ENCODE results near the gene CMA1. TPM values are rescaled to one million over a fixed set of nuclear protein-coding genes. Genes with fewer than 3 reads are reported as not detected.
"Not testable (repeated sequence)": the region's sequence is repeated elsewhere in the genome, so short reads cannot be mapped to it uniquely, and the experiment has no call there.

CMA1 gene
- polyA plus RNA-seq, 2 donors = 0.35 TPM; not detected in 1

DNA sequence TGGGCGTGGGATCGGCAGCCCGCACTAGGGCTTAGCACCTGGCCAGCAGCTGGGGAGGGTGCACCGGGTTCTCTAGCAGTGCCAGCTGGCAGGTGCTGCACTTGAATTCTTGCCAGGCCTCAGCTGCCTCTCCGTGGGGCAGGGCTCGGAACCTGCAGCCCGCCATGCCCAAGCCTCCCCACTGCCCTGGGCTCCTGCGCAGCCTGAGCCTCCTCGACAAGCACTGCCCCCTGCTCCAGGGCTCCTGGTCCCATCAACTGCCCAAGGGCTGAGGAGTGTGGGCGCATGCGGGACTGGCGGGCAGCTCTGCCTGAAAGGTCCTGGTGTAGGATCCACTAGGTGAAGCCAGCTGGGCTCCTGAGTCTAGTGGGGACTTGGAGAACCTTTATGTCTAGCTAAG, 34.9 kb downstream of the CMA1 start:
- Histone ChIP-seq H3K4me1 (ENCODE audit: control insufficient read depth in 2 of 2, insufficient read depth in 2 of 2, low read length in 1 of 2) (no peaks in the 10 kb centered on the region), H3K4me3 (ENCODE audit: low read depth in 1 of 2, low read length in 2 of 2) (no peak overlapping the region), H3K27ac (ENCODE audit: low read depth in 2 of 2, low read length in 1 of 2) (no peak overlapping the region), H3K27me3 (ENCODE audit: control insufficient read depth in 1 of 2, insufficient read depth in 2 of 2, low read length in 2 of 2) (no peaks in the 10 kb centered on the region), H3K9me3 (ENCODE audit: control insufficient read depth in 2 of 2, insufficient read depth in 1 of 2, low read depth in 1 of 2, low read length in 1 of 2) (peaks cover 0 to 3% of the 10 kb centered on the region in 2 donors), H3K36me3 (ENCODE audit: control insufficient read depth in 2 of 2, insufficient read depth in 2 of 2, low read length in 1 of 2) (no peaks in the 10 kb centered on the region)
- 69 to 88% methylated on average over 12 of the region's 12 CpGs for WGBS, 2 donors

DNA sequence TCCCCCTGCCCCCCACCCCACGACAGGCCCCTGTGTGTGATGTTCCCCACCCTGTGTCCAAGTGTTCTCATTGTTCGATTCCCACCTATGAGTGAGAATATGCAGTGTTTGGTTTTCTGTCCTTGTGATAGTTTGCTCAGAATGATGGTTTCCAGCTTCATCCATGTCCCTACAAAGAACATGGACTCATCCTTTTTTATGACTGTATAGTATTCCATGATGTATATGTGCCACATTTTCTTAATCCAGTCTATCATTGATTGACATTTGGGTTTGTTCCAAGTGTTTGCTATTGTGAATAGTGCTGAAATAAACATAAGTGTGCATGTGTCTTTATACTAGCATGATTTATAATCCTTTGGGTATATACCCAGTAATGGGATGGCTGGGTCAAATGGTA, 37.6 kb downstream of the CMA1 start:
- not testable (repeated sequence) for H3K27ac ChIP-seq (ENCODE audit: low read depth in 2 of 2, low read length in 1 of 2); H3K4me3 ChIP-seq (ENCODE audit: low read depth in 1 of 2, low read length in 2 of 2); H3K27me3 ChIP-seq (ENCODE audit: control insufficient read depth in 1 of 2, insufficient read depth in 2 of 2, low read length in 2 of 2); H3K9me3 ChIP-seq (ENCODE audit: control insufficient read depth in 2 of 2, insufficient read depth in 1 of 2, low read depth in 1 of 2, low read length in 1 of 2); H3K36me3 ChIP-seq (ENCODE audit: control insufficient read depth in 2 of 2, insufficient read depth in 2 of 2, low read length in 1 of 2); H3K4me1 ChIP-seq (ENCODE audit: control insufficient read depth in 2 of 2, insufficient read depth in 2 of 2, low read length in 1 of 2)
- 90 to 95% methylated on average over 2 of the region's 2 CpGs for WGBS, 2 donors

DNA sequence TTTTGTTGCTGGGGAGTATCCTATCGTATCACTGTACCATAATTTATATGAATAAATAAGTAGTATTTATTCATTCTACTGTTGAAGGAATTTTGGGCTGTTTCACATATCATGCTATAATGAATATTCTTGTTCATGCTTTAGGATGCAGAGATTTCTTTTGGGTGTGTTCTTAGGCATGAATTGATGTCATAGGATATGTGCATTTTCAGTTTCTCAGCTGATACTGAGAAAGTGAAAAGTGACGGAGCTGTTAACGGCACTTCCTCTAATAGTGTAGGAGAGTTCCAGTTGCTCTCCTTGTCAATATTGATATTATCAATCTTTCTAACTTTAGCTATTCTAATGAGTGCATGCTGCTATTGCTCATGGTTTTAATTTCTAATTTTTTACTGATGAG, 42.3 kb downstream of the CMA1 start:
- Histone ChIP-seq H3K36me3 (ENCODE audit: control insufficient read depth in 2 of 2, insufficient read depth in 2 of 2, low read length in 1 of 2) (no peaks in the 10 kb centered on the region), H3K9me3 (ENCODE audit: control insufficient read depth in 2 of 2, insufficient read depth in 1 of 2, low read depth in 1 of 2, low read length in 1 of 2) (peaks cover 0 to 2% of the 10 kb centered on the region in 2 donors), H3K4me3 (ENCODE audit: low read depth in 1 of 2, low read length in 2 of 2) (no peak overlapping the region), H3K4me1 (ENCODE audit: control insufficient read depth in 2 of 2, insufficient read depth in 2 of 2, low read length in 1 of 2) (no peaks in the 10 kb centered on the region), H3K27ac (ENCODE audit: low read depth in 2 of 2, low read length in 1 of 2) (no peak overlapping the region), H3K27me3 (ENCODE audit: control insufficient read depth in 1 of 2, insufficient read depth in 2 of 2, low read length in 2 of 2) (no peaks in the 10 kb centered on the region)
- WGBS, 2 donors = 87 to 92% methylated on average over 3 of the region's 3 CpGs

DNA sequence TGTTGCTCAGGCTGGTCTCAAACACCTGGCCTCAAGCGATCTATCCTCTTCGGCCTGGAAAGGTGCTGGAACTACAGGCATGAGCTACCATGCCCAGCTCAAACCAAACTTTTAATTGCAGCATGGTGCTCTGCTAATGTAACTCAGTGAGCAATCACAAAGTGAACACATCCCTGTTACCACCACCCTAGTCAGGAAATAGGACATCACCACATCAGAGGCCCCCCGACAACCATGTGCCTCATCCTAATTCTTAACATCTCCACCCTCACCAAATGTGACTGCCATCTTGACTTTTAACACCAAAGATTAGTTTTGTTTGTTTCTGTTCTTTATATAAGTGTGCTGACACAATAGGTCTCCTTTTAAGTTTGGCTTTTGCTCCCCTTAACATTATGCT, 42.7 kb downstream of the CMA1 start:
- no peak overlapping the region for H3K4me3 ChIP-seq (ENCODE audit: low read depth in 1 of 2, low read length in 2 of 2)
- no peak overlapping the region for H3K27ac ChIP-seq (ENCODE audit: low read depth in 2 of 2, low read length in 1 of 2)
- WGBS, 2 donors = 92 to 95% methylated on average over 3 of the region's 3 CpGs
- H3K27me3 ChIP-seq (ENCODE audit: control insufficient read depth in 1 of 2, insufficient read depth in 2 of 2, low read length in 2 of 2) = no peaks in the 10 kb centered on the region
- H3K36me3 ChIP-seq (ENCODE audit: control insufficient read depth in 2 of 2, insufficient read depth in 2 of 2, low read length in 1 of 2) = no peaks in the 10 kb centered on the region
- H3K9me3 ChIP-seq (ENCODE audit: control insufficient read depth in 2 of 2, insufficient read depth in 1 of 2, low read depth in 1 of 2, low read length in 1 of 2) = peaks cover 0 to 2% of the 10 kb centered on the region in 2 donors
- H3K4me1 ChIP-seq (ENCODE audit: control insufficient read depth in 2 of 2, insufficient read depth in 2 of 2, low read length in 1 of 2) = no peaks in the 10 kb centered on the region

DNA sequence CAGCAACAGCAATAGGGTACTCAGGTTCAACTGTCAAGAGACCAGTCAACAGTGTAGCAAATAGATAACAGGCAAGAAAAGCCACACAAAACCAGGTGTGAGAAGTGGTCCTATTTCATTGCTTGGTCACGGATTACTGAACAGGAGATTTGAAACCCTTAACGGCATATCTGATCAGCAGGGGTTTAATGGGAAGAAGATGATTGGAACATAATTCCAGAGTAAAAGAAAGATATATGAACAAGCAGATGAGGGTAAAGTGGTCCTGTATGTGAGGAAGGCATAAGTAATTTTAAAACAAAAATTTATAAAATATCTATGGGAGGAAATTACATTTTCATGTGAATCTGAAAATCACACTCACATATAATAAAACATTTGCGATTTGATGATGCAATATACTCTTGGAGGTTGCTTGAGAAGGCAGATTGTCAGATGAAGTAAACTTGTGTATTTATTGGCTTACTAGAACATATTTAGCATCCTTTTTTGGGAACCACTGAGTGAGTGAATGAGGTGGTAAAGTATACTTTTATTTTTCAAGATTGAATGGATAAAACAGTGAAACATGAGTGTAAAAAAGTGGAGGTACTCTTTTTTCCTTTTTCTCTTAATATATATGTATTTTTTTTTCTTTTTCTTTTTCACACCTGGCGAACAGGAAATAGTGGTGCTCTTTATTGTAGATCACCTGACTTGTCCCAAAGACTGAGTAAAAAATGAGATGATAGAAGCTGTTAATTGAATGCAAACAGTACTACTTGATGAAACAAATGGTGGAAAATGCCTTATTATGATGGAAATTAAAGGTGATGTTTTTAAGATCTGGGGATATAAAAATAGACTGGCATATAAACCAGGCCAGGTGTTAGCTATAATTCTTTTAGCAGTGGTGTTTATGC, 43.9 kb downstream of the CMA1 start:
- H3K27ac ChIP-seq (ENCODE audit: low read depth in 2 of 2, low read length in 1 of 2) = no peak overlapping the region
- peaks cover 0 to 3% of the 10 kb centered on the region in 2 donors for H3K36me3 ChIP-seq (ENCODE audit: control insufficient read depth in 2 of 2, insufficient read depth in 2 of 2, low read length in 1 of 2)
- H3K9me3 ChIP-seq (ENCODE audit: control insufficient read depth in 2 of 2, insufficient read depth in 1 of 2, low read depth in 1 of 2, low read length in 1 of 2) = peaks cover 0 to 2% of the 10 kb centered on the region in 2 donors
- no peaks in the 10 kb centered on the region for H3K27me3 ChIP-seq (ENCODE audit: control insufficient read depth in 1 of 2, insufficient read depth in 2 of 2, low read length in 2 of 2)
- no peak overlapping the region for H3K4me3 ChIP-seq (ENCODE audit: low read depth in 1 of 2, low read length in 2 of 2)
- WGBS, 2 donors = 70 to 83% methylated on average over 4 of the region's 4 CpGs
- H3K4me1 ChIP-seq (ENCODE audit: control insufficient read depth in 2 of 2, insufficient read depth in 2 of 2, low read length in 1 of 2) = no peaks in the 10 kb centered on the region

DNA sequence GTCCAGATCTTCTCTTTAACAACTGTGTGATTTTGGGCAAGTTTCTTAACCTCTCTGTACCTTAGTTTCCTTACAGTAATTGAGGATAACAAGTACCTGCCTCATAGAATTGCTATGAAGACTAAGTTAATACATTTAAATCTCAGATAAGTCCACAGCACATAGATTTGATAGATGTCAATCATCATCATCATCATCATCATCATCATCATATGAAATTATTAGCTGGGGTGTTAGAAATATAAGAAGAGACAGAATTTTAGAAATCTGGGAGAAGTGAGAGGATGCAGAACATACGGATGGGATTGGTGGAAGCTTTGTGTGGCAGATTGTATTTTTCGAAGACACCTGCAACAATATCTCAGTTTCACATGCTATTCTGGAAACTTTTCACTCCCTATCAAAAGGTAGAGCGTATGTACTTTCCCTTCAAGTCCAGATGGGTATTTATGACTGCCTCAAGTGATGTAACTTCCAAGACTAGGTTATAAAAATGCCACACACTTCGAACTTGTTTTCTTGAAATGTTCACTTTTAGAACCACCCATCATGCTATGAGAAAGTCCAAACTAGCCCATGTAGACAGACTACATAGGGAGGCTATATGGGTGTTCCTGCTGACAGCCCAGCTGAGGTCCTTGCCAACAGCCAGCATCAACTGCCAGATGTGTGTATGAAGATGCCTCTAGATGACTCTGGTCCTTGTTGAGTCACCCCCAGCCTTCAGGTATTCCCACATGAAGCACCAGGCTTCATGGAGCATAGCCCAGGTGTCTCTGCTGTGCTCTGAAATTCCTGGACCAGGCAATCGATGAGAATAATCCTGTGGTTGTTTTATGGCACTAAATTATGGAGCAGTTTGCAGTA, 44.8 kb downstream of the CMA1 start:
- Histone ChIP-seq H3K27ac (ENCODE audit: low read depth in 2 of 2, low read length in 1 of 2) (no peak overlapping the region), H3K4me1 (ENCODE audit: control insufficient read depth in 2 of 2, insufficient read depth in 2 of 2, low read length in 1 of 2) (no peaks in the 10 kb centered on the region), H3K36me3 (ENCODE audit: control insufficient read depth in 2 of 2, insufficient read depth in 2 of 2, low read length in 1 of 2) (peaks cover 0 to 3% of the 10 kb centered on the region in 2 donors), H3K4me3 (ENCODE audit: low read depth in 1 of 2, low read length in 2 of 2) (no peak overlapping the region), H3K27me3 (ENCODE audit: control insufficient read depth in 1 of 2, insufficient read depth in 2 of 2, low read length in 2 of 2) (no peaks in the 10 kb centered on the region), H3K9me3 (ENCODE audit: control insufficient read depth in 2 of 2, insufficient read depth in 1 of 2, low read depth in 1 of 2, low read length in 1 of 2) (peaks cover 0 to 2% of the 10 kb centered on the region in 2 donors)
- 53 to 82% methylated on average over 5 of the region's 5 CpGs for WGBS, 2 donors

DNA sequence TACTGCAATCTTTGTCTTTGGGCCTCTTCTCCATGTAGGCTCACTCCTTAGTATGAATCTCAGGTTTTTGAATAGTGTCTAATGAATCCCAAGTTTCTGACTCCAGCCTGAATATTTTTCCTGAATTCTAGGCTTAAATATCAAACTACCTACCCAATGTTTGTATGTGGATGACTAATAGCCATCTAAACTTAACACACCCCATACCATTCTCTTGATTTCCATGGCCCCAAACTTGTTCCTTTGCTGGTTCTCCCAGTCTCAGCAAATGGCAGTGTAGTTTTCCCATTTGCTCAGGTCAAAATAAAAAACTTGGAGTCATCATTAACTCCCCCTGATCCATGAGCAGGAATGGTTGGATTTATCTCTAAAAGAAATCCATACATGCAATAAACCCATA, 46.7 kb downstream of the CMA1 start:
- H3K27ac ChIP-seq (ENCODE audit: low read depth in 2 of 2, low read length in 1 of 2) = no peak overlapping the region
- peaks cover 0 to 3% of the 10 kb centered on the region in 2 donors for H3K36me3 ChIP-seq (ENCODE audit: control insufficient read depth in 2 of 2, insufficient read depth in 2 of 2, low read length in 1 of 2)
- H3K9me3 ChIP-seq (ENCODE audit: control insufficient read depth in 2 of 2, insufficient read depth in 1 of 2, low read depth in 1 of 2, low read length in 1 of 2) = peaks cover 0 to 4% of the 10 kb centered on the region in 2 donors
- no peaks in the 10 kb centered on the region for H3K4me1 ChIP-seq (ENCODE audit: control insufficient read depth in 2 of 2, insufficient read depth in 2 of 2, low read length in 1 of 2)
- H3K27me3 ChIP-seq (ENCODE audit: control insufficient read depth in 1 of 2, insufficient read depth in 2 of 2, low read length in 2 of 2) = no peaks in the 10 kb centered on the region
- no peak overlapping the region for H3K4me3 ChIP-seq (ENCODE audit: low read depth in 1 of 2, low read length in 2 of 2)

DNA sequence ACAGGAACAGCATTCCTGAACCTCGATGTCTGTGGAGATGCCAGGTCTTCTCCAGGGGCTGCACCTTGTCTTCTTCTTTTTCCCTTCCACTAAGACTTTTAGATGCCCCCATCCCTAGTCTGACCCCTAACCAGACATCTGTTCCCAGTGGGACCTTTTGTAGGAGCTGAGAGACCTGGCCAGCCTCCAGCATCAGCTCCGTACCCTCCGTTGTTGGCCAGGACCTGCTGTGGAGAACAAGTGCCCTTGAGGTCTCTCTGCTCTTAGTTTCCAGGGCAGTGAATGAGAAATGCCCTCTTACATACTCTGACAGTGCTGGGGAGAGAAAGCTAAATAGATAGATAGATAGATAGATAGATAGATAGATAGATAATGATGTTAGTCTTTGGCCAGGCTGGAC, 48.7 kb downstream of the CMA1 start:
- 77 to 84% methylated on average over 3 of the region's 3 CpGs for WGBS, 2 donors
- Histone ChIP-seq H3K9me3 (ENCODE audit: control insufficient read depth in 2 of 2, insufficient read depth in 1 of 2, low read depth in 1 of 2, low read length in 1 of 2) (peaks cover 0 to 2% of the 10 kb centered on the region in 2 donors), H3K27ac (ENCODE audit: low read depth in 2 of 2, low read length in 1 of 2) (no peak overlapping the region), H3K27me3 (ENCODE audit: control insufficient read depth in 1 of 2, insufficient read depth in 2 of 2, low read length in 2 of 2) (no peaks in the 10 kb centered on the region), H3K4me3 (ENCODE audit: low read depth in 1 of 2, low read length in 2 of 2) (no peak overlapping the region), H3K4me1 (ENCODE audit: control insufficient read depth in 2 of 2, insufficient read depth in 2 of 2, low read length in 1 of 2) (no peaks in the 10 kb centered on the region), H3K36me3 (ENCODE audit: control insufficient read depth in 2 of 2, insufficient read depth in 2 of 2, low read length in 1 of 2) (peaks cover 0 to 3% of the 10 kb centered on the region in 2 donors)

DNA sequence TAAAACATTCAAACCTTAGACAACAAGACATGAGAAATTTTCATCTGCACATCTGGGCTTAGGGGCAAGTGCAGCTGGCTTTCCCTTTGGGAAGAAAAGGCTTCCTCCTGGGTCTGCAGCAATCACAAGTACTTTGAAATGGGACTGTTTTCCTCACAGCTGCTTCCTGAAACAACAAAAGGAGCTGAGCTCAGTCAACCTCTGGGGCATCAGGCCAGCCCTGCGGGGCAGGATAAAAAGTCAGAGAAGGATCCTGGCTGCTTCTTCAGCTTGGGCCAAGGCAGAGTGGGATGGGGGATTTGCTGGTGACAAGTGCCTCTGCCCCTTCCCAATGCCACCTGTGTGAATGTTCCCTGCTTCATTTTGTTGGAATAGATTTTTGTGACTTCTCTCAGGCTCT, 49.3 kb downstream of the CMA1 start:
- H3K27me3 ChIP-seq (ENCODE audit: control insufficient read depth in 1 of 2, insufficient read depth in 2 of 2, low read length in 2 of 2) = no peaks in the 10 kb centered on the region
- H3K4me3 ChIP-seq (ENCODE audit: low read depth in 1 of 2, low read length in 2 of 2) = no peak overlapping the region
- H3K9me3 ChIP-seq (ENCODE audit: control insufficient read depth in 2 of 2, insufficient read depth in 1 of 2, low read depth in 1 of 2, low read length in 1 of 2) = peaks cover 0 to 2% of the 10 kb centered on the region in 2 donors
- H3K4me1 ChIP-seq (ENCODE audit: control insufficient read depth in 2 of 2, insufficient read depth in 2 of 2, low read length in 1 of 2) = no peaks in the 10 kb centered on the region
- H3K36me3 ChIP-seq (ENCODE audit: control insufficient read depth in 2 of 2, insufficient read depth in 2 of 2, low read length in 1 of 2) = peaks cover 0 to 3% of the 10 kb centered on the region in 2 donors
- WGBS, 2 donors = 72 to 78% methylated on average over 1 of the region's 1 CpG
- H3K27ac ChIP-seq (ENCODE audit: low read depth in 2 of 2, low read length in 1 of 2) = no peak overlapping the region
